Kidney (tissue), 14 donors: Measurements from ENCODE around the gene ERGIC1. TPM values are rescaled to one million over a fixed set of nuclear protein-coding genes. Genes with fewer than 3 reads are reported as not detected.
A peak's percentile ranks its signal among the peaks of the same experiment; 100 is the strongest.
"Not testable (repeated sequence)": the region's sequence is repeated elsewhere in the genome, so short reads cannot be mapped to it uniquely, and the experiment has no call there.

Experiments
- DNase-seq, 5 donors: peaks; one replicate each; pipeline ENCODE4 v3.0.0-alpha.2; 2013 to 2020
- FAIRE-seq: peaks from 2 replicates; lab custom pipeline; 2012; peaks lifted over from hg19 to GRCh38; lab: Jason Lieb, UNC
- H3K27ac ChIP-seq, 2 donors: one replicate each; pipeline ENCODE4 v1.7.0; 2013; ENCODE audit warnings: low read depth in 2 of 2, low read length in 2 of 2, inconsistent platforms in 1 of 2
- H3K27me3 ChIP-seq: one replicate; pipeline ENCODE4 v1.7.1; 2013; ENCODE audit warnings: low read length, inconsistent platforms; ENCODE audit not compliant: control insufficient read depth, insufficient read depth
- H3K36me3 ChIP-seq, 3 donors: one replicate each; pipeline versions ENCODE4 v1.7.0 to v1.7.1; 2013; ENCODE audit warnings: low read length in 3 of 3, control low read depth in 1 of 3, inconsistent platforms in 1 of 3; ENCODE audit not compliant: insufficient read depth in 3 of 3, control insufficient read depth in 2 of 3
- H3K4me1 ChIP-seq, 3 donors: one replicate each; pipeline versions ENCODE4 v1.7.0 to v1.7.1; 2013; ENCODE audit warnings: low read length in 3 of 3, inconsistent platforms in 1 of 3, low read depth in 1 of 3; ENCODE audit not compliant: control insufficient read depth in 2 of 3, insufficient read depth in 2 of 3
- H3K4me3 ChIP-seq, 3 donors: one replicate each; pipeline versions ENCODE4 v1.7.0 to v1.8.1; 2013; ENCODE audit warnings: low read length in 3 of 3, control low read depth in 1 of 3, inconsistent platforms in 1 of 3
- H3K9ac ChIP-seq, 3 donors: one replicate each; pipeline versions ENCODE4 v1.7.0 to v1.7.1; 2013; ENCODE audit warnings: low read length in 3 of 3, control low read depth in 1 of 3, inconsistent platforms in 1 of 3
- H3K9me3 ChIP-seq, 3 donors: one replicate each; pipeline versions ENCODE4 v1.7.0 to v1.7.1; 2013; ENCODE audit warnings: low read length in 3 of 3, control low read depth in 1 of 3, inconsistent platforms in 1 of 3; ENCODE audit not compliant: control insufficient read depth in 2 of 3, insufficient read depth in 1 of 3
- intact Hi-C: fragments of 100-400 bp; cut with DNase I; formaldehyde crosslinking; loops from one replicate; pipeline ENCODE4 v1.11.1; 2022
- polyA plus RNA-seq: library from polyadenylated mRNA; stranded (reverse); fragments of 350-450 nt; fragmentation: Illumina TruSeq; extraction: RNeasy Lipid Tissue Mini Kit (QIAGEN cat#74804); gene quantifications from one replicate; pipeline ENCODE4 v1.2.3, GENCODE V29; 2014; ENCODE audit warnings: low read depth, low replicate concordance; ENCODE audit not compliant: insufficient read depth
- total RNA-seq: library from RNA; stranded (reverse); fragmentation: NEBNext Ultra II Directional; extraction: Animal tissue kit (Norgen Biotek cat#: 25700); gene quantifications from one replicate; pipeline ENCODE4 v1.2.1, GENCODE V29; 2021
- TF ChIP-seq, protein P1 (sequence below): IDR thresholded peaks from 3 replicates; pipeline ENCODE4 v1.5.1; 2012; ENCODE audit warnings: mild to moderate bottlenecking, moderate library complexity, borderline replicate concordance; ENCODE audit not compliant: insufficient read depth; ENCODE audit errors: extremely low read depth
- donor health status: control.
- donor health status: control.
- donor health status: control.
- donor health status: control.
- donor health status: control.
- donor health status: DM: yes; HTN: yes; CAD: no.
- donor health status: Normal renal cell carcinoma (clear cell type).

ERGIC1 gene
- total and polyA plus RNA-seq, 2 donors from 2014 or later, result 88.0 to 183 TPM

DNA sequence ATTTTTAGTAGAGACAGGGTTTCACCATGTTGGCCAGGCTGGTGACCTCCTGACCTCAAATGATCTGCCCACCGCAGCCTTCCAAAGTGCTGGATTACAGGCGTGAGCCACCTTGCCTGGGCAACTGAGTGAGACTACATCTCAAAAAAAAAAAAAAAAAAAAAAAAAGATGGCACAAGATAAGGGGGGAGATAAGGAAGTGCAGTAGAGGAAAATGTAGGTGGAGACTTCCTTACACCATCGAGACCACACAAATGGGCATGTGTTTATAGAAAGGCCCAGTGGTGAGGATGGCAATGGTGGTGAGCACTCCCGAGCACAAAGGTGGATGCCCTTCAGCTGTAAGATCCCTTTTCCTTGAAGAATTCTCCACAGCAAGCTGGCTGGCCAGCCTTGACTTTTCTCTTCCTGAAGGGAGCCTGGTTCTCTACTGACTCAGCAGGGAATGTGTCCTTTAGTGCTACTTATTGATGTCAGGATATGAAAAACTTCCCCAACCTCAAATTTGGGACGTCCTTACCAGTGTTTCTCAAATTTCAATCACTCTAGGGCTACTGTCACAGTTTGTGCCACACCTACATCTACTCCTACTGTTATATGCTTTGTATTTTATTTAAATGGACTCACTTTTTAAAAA, 28.2 kb downstream of the ERGIC1 start:
- no peak overlapping the region for H3K9ac ChIP-seq
- DNase-seq, result no peak
- no peak for FAIRE-seq
- no peaks in the 10 kb centered on the region for H3K9me3 ChIP-seq
- intact Hi-C loops, result no loop called here
- TF ChIP-seq, protein P1, sequence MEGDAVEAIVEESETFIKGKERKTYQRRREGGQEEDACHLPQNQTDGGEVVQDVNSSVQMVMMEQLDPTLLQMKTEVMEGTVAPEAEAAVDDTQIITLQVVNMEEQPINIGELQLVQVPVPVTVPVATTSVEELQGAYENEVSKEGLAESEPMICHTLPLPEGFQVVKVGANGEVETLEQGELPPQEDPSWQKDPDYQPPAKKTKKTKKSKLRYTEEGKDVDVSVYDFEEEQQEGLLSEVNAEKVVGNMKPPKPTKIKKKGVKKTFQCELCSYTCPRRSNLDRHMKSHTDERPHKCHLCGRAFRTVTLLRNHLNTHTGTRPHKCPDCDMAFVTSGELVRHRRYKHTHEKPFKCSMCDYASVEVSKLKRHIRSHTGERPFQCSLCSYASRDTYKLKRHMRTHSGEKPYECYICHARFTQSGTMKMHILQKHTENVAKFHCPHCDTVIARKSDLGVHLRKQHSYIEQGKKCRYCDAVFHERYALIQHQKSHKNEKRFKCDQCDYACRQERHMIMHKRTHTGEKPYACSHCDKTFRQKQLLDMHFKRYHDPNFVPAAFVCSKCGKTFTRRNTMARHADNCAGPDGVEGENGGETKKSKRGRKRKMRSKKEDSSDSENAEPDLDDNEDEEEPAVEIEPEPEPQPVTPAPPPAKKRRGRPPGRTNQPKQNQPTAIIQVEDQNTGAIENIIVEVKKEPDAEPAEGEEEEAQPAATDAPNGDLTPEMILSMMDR, result no peak
- no peaks in the 10 kb centered on the region for H3K36me3 ChIP-seq
- H3K4me3 ChIP-seq, result no peak overlapping the region
- H3K27me3 ChIP-seq, result no peaks in the 10 kb centered on the region
- H3K27ac ChIP-seq, result peak overlapping the region in 1 of 2 donors; percentile 56
- H3K4me1 ChIP-seq, result peaks cover 0 to 56% (median 53%) of the 10 kb centered on the region in 3 donors

DNA sequence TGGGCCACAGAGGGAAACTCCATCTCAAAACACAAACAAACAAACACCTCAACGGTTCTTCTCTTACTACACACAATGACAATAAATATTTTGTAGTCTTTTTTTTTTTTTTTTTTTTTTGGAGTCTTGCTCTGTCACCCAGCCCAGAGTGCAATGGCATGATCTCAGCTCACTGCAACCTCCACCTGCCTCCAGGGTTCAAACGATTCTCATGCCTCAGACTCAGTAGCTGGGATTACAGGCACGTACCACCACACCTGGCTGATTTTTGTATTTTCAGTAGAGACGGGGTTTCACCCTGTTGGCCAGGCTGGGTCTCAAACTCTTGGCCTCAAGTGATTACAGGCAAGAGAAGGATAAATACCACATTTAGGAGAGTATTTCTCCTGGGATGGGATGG, 30.1 kb downstream of the ERGIC1 start:
- intact Hi-C loops, H3K27ac ChIP-seq, FAIRE-seq, H3K36me3 ChIP-seq, H3K9ac ChIP-seq, H3K4me3 ChIP-seq, H3K27me3 ChIP-seq, H3K9me3 ChIP-seq, DNase-seq: not testable (repeated sequence)
- H3K4me1 ChIP-seq, result peaks cover 0 to 59% (median 57%) of the 10 kb centered on the region in 3 donors

DNA sequence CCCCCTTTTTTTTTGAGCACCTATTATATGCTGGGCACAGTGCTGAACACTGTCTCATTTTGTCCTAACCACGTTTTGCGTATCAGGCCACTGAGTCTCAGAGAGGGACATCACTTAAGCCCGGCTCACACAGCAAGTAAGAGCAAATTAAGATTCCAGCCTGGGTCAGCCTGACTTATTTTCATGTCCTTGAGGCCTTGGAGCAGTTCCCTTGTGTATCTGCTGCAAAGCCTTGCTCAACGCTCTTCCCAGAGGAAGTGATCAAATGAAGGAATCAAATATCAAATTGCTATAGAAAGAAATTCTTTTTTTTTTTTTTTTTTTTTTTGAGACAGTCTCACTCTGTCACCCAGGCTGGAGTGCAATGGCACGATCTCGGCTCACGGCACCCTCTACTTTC, 30.7 kb downstream of the ERGIC1 start:
- intact Hi-C loops, result no loop called here
- no peak overlapping the region for H3K9ac ChIP-seq
- TF ChIP-seq, protein P1, result no peak
- H3K27ac ChIP-seq, result no peak overlapping the region
- H3K36me3 ChIP-seq, result no peaks in the 10 kb centered on the region
- no peak overlapping the region for H3K4me3 ChIP-seq
- FAIRE-seq (no peak), DNase-seq (no peak)
- no peaks in the 10 kb centered on the region for H3K9me3 ChIP-seq
- no peaks in the 10 kb centered on the region for H3K27me3 ChIP-seq
- H3K4me1 ChIP-seq, result peaks cover 0 to 59% (median 56%) of the 10 kb centered on the region in 3 donors

DNA sequence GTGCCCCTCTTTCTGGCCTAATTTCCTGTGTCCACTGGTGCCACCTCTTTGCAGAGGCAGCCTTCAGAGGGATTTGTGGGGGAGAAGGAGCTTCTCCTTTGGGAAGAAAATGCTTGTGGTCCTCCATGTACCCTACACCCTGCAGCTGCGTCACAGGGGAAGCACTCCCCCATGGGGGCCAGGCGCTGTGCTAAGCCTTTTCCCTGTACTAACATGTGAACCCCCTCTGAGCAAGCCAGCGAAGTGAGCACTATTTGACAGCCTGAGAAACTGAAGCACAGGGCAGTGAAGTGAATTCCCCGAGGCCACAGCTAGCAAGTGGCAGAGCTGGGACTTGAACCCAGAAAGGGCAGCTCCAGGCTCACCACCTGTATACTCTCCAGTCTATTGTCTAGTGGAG, 32.3 kb downstream of the ERGIC1 start:
- TF ChIP-seq, protein P1, result no peak
- peak in 1 of 5 donors; percentile 51 for DNase-seq
- H3K27ac ChIP-seq, result no peak overlapping the region

More for the DNA sequence above, 32.3 kb downstream of the ERGIC1 start:
- Histone ChIP-seq H3K4me1 (peaks cover 0 to 59% (median 50%) of the 10 kb centered on the region in 3 donors), H3K36me3 (no peaks in the 10 kb centered on the region), H3K9me3 (no peaks in the 10 kb centered on the region), H3K9ac (no peak overlapping the region), H3K4me3 (no peak overlapping the region), H3K27me3 (no peaks in the 10 kb centered on the region)
- FAIRE-seq, result no peak
- intact Hi-C loops, result no loop called here
